Esophagus muscularis mucosa (tissue), 4 donors: Measurements from ENCODE around the gene ELL2. TPM values are rescaled to one million over a fixed set of nuclear protein-coding genes. Genes with fewer than 3 reads are reported as not detected.
A peak's percentile ranks its signal among the peaks of the same experiment; 100 is the strongest.
"Not testable (repeated sequence)": the region's sequence is repeated elsewhere in the genome, so short reads cannot be mapped to it uniquely, and the experiment has no call there.

Source experiments
- DNase-seq: peaks from one replicate; pipeline ENCODE4 v3.0.0-alpha.2; 2017; ENCODE audit errors: extremely low spot score
- H3K27ac ChIP-seq, 4 donors: fragments of 200-600 bp; sonication (generic); replicated peaks in 1 of 4; 1 replicate in 3 of 4; 2 replicates in 1 of 4; pipeline ENCODE4 v1.5.1; 2016 to 2019; ENCODE audit warnings: mild to moderate bottlenecking in 1 of 4
- H3K27me3 ChIP-seq, 4 donors: fragments of 200-600 bp; sonication (generic); one replicate each; pipeline versions ENCODE4 v1.5.1 to v1.6.0; 2016 to 2019
- H3K36me3 ChIP-seq, 4 donors: fragments of 200-600 bp; sonication (generic); one replicate each; pipeline ENCODE4 v1.5.1; 2016 to 2019
- H3K4me1 ChIP-seq, 4 donors: fragments of 200-600 bp; sonication (generic); one replicate each; pipeline ENCODE4 v1.5.1; 2016 to 2019
- H3K4me3 ChIP-seq, 4 donors: fragments of 200-600 bp; sonication (generic); 1 replicate in 2 of 4; 2 replicates in 2 of 4; pipeline ENCODE4 v1.5.1; 2016 to 2019; ENCODE audit warnings: mild to moderate bottlenecking in 4 of 4, moderate library complexity in 1 of 4
- H3K9me3 ChIP-seq, 4 donors: fragments of 200-600 bp; sonication (generic); 1 replicate in 3 of 4; 2 replicates in 1 of 4; pipeline ENCODE4 v1.5.1; 2016 to 2019
- CTCF ChIP-seq, 3 experiments: fragments of 200-600 bp in 2 of 3; fragments of 450-650 bp in 1 of 3; sonication (generic) in 2 of 3; IDR thresholded peaks; one replicate each; pipeline ENCODE4 v1.5.1; 2017 to 2019; ENCODE audit warnings: antibody characterized with exemption in 3 of 3, mild to moderate bottlenecking in 2 of 3, moderate library complexity in 1 of 3
- EP300 ChIP-seq: sonication (generic); formaldehyde crosslinking; IDR thresholded peaks from one replicate; pipeline ENCODE4 v1.6.1; 2017; ENCODE audit warnings: antibody characterized with exemption
- POLR2A ChIP-seq: fragments of 450-650 bp; IDR thresholded peaks from one replicate; pipeline ENCODE4 v1.6.1; 2017; ENCODE audit warnings: antibody characterized with exemption, moderate library complexity, mild to moderate bottlenecking, low read depth
- POLR2AphosphoS5 ChIP-seq, 2 donors: sonication (generic); formaldehyde crosslinking; IDR thresholded peaks; one replicate each; pipeline ENCODE4 v1.6.1; 2017; ENCODE audit warnings: antibody characterized with exemption in 2 of 2
- WGBS: methylation state at CpG from one replicate; pipeline ENCODE4 v1.1.5; 2018; 5-methylcytosine and 5-hydroxymethylcytosine counted together
- intact Hi-C: fragments of 100-400 bp; cut with DNase I; formaldehyde crosslinking; loops from one replicate; pipeline ENCODE4 v1.15.1; 2023
- total RNA-seq, 4 donors: library from RNA; depleted of rRNA; stranded (reverse); fragments of >200 nt; gene quantifications; one replicate each; pipeline versions ENCODE4 v1.1.0 to v1.2.1, GENCODE V29; 2016

ELL2 gene
- total RNA-seq, 4 donors from 2014 or later = 38.8 to 51.5 (median 42.7) TPM

GRCh38 chr5:95838001-95838520, 123.6 kb downstream of the ELL2 start:
- Histone ChIP-seq H3K4me1 (peaks cover 27 to 42% (median 32%) of the 10 kb centered on the region in 4 donors), H3K27ac (no peak overlapping the region), H3K9me3 (no peaks in the 10 kb centered on the region), H3K36me3 (no peaks in the 10 kb centered on the region), H3K4me3 (no peak overlapping the region), H3K27me3 (no peaks in the 10 kb centered on the region)
- TF ChIP-seq POLR2A = no peak
- TF ChIP-seq POLR2AphosphoS5 (IDR thresholded peaks at IDR 0.05) = no peak
- no peak for TF ChIP-seq CTCF (IDR thresholded peaks at IDR 0.05)
- no peak for TF ChIP-seq EP300
- intact Hi-C loops = no loop called here
- no peak for DNase-seq
- WGBS = 91% methylated on average over 8 of the region's 8 CpGs

GRCh38 chr5:95837492-95837891, 124.2 kb downstream of the ELL2 start:
- DNase-seq = no peak
- no peak for TF ChIP-seq EP300
- TF ChIP-seq POLR2AphosphoS5 (IDR thresholded peaks at IDR 0.05) = no peak
- TF ChIP-seq CTCF (IDR thresholded peaks at IDR 0.05) = no peak
- TF ChIP-seq POLR2A = no peak
- Histone ChIP-seq H3K27me3 (no peaks in the 10 kb centered on the region), H3K9me3 (no peaks in the 10 kb centered on the region), H3K36me3 (no peaks in the 10 kb centered on the region), H3K27ac (no peak overlapping the region), H3K4me3 (no peak overlapping the region), H3K4me1 (peaks cover 24 to 37% (median 28%) of the 10 kb centered on the region in 4 donors)
- intact Hi-C loops = no loop called here
- WGBS = 95% methylated on average over 5 of the region's 5 CpGs

- intact Hi-C loops, H3K4me3 ChIP-seq, H3K9me3 ChIP-seq, H3K27me3 ChIP-seq, H3K36me3 ChIP-seq, DNase-seq: not testable (repeated sequence)
- WGBS = 98% methylated on average over 4 of the region's 4 CpGs
- Histone ChIP-seq H3K27ac (peak overlapping the region in 2 of 4 donors; percentile 2 to 86), H3K4me1 (peaks cover 23 to 33% (median 25%) of the 10 kb centered on the region in 4 donors)
Observed at GRCh38 chr5:95836971-95837370, 124.7 kb downstream of the ELL2 start.

- peaks cover 23 to 30% (median 25%) of the 10 kb centered on the region in 4 donors for H3K4me1 ChIP-seq
- TF ChIP-seq CTCF (IDR thresholded peaks at IDR 0.05) (no peak), POLR2A (no peak), POLR2AphosphoS5 (IDR thresholded peaks at IDR 0.05) (no peak), EP300 (no peak)
- 77% methylated on average over 1 of the region's 1 CpG for WGBS
- H3K4me3 ChIP-seq = no peak overlapping the region
- DNase-seq = no peak
- intact Hi-C loops = no loop called here
- H3K36me3 ChIP-seq = no peaks in the 10 kb centered on the region
- H3K27ac ChIP-seq = peak overlapping the region in 3 of 4 donors; percentile 2 to 86 (median 16)
- no peaks in the 10 kb centered on the region for H3K27me3 ChIP-seq
- H3K9me3 ChIP-seq = no peaks in the 10 kb centered on the region
Observed at GRCh38 chr5:95836544-95836943, 125.1 kb downstream of the ELL2 start.

- no peak for TF ChIP-seq CTCF (IDR thresholded peaks at IDR 0.05)
- TF ChIP-seq POLR2AphosphoS5 (IDR thresholded peaks at IDR 0.05) = no peak
- no peak for TF ChIP-seq EP300
- no peak for TF ChIP-seq POLR2A
- no peaks in the 10 kb centered on the region for H3K27me3 ChIP-seq
- DNase-seq = no peak
- H3K4me1 ChIP-seq = peaks cover 23 to 27% (median 25%) of the 10 kb centered on the region in 4 donors
- intact Hi-C loops = no loop called here
- peak overlapping the region; percentile 19 to 71 (median 64) for H3K4me3 ChIP-seq
- H3K36me3 ChIP-seq = no peaks in the 10 kb centered on the region
- no peaks in the 10 kb centered on the region for H3K9me3 ChIP-seq
- WGBS = 50% methylated on average over 10 of the region's 10 CpGs
- peak overlapping the region; percentile 78 to 86 (median 83) for H3K27ac ChIP-seq
Observed at GRCh38 chr5:95835682-95836385, 125.8 kb downstream of the ELL2 start.

Other genes with a start within 250 kb of the ELL2 start
- 100 to 1,000 TPM in 1 of 4 donors, 10 to 100 TPM in 3; 72.9 to 165 (median 89.2) TPM for gene RHOBTB3, start 230.5 kb downstream of the ELL2 start, total RNA-seq
- 10 to 100 TPM; 14.1 to 56.0 (median 34.0) TPM for gene GLRX, start 139.1 kb downstream of the ELL2 start, total RNA-seq